AG04449 (cell line): ENCODE measurements around the gene FARP2.

Source experiments
- CTCF ChIA-PET: fragments of 350-600 bp; formaldehyde crosslinking; extraction: SDS; loops from one replicate; lab custom pipeline; 2021; ENCODE audit warnings: antibody characterized with exemption; lab: Yijun Ruan, JAX
- POLR2A ChIA-PET: fragments of 400-600, 350-600 bp; formaldehyde crosslinking; extraction: SDS; loops from one replicate; lab custom pipeline; 2020; ENCODE audit warnings: antibody characterized with exemption, inconsistent platforms; lab: Yijun Ruan, JAX
- DNase-seq: peaks from one replicate; pipeline ENCODE4 v3.0.0-alpha.2; 2010; ENCODE audit warnings: low read depth, low spot score
- H3K4me3 ChIP-seq: 2 replicates; pipeline ENCODE4 v1.5.1; 2011; ENCODE audit warnings: low read depth, mild to moderate bottlenecking, control low read depth, low read length
- TF ChIP-seq, protein P1 (sequence below): IDR thresholded peaks from one replicate; pipeline ENCODE4 v1.5.1; 2011; ENCODE audit warnings: mild to moderate bottlenecking, moderate library complexity, low read length, control low read depth, inconsistent platforms; ENCODE audit not compliant: insufficient read depth; ENCODE audit errors: missing control alignments

FARP2 gene, protein sequence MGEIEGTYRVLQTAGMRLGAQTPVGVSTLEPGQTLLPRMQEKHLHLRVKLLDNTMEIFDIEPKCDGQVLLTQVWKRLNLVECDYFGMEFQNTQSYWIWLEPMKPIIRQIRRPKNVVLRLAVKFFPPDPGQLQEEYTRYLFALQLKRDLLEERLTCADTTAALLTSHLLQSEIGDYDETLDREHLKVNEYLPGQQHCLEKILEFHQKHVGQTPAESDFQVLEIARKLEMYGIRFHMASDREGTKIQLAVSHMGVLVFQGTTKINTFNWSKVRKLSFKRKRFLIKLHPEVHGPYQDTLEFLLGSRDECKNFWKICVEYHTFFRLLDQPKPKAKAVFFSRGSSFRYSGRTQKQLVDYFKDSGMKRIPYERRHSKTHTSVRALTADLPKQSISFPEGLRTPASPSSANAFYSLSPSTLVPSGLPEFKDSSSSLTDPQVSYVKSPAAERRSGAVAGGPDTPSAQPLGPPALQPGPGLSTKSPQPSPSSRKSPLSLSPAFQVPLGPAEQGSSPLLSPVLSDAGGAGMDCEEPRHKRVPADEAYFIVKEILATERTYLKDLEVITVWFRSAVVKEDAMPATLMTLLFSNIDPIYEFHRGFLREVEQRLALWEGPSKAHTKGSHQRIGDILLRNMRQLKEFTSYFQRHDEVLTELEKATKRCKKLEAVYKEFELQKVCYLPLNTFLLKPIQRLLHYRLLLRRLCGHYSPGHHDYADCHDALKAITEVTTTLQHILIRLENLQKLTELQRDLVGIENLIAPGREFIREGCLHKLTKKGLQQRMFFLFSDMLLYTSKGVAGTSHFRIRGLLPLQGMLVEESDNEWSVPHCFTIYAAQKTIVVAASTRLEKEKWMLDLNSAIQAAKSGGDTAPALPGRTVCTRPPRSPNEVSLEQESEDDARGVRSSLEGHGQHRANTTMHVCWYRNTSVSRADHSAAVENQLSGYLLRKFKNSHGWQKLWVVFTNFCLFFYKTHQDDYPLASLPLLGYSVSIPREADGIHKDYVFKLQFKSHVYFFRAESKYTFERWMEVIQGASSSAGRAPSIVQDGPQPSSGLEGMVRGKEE

DNA sequence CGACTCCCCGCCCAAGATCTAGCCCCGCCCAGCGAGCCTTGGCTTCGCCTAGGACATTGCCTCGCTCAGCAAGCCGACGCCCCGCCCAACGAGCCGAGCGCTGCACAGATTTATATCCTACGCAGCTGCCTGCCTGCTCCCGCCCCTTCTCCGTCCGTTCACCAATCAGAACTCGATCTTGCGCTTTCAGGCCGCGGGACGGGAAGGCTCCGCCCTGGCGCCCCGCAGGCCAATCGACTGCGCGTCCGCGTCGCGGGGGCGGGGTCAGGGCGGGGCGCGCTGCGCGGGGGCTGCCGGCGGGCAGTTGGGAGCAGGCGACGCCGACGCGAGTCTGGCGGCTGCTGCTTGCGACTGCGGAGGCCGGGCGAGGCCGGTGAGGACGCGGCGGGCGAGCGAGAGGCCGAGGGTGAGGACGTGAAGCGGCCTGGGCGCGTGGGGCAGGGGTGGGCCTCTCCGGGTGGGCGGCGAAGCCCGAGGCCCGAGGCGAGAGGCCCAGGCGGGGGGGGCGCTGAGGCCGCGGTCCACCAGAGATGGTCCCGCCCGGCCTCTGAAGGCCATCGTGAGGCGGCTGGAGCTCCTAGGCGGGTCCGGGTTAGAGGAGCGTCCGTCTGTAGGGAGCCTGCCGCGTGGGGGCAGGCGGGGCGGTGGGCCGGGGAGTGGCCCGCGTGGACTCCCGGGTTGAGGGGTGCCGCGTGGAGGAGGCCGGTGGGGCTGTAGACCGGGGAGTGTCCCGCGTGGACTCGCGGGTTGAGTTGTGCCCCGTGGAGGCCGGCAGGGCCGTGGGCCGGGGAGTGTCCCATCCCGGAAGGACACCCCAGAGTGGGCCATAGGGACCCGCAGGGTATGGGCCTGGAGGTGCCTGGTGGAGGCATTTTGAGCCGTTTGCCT is at the start of gene FARP2:
Gene FARP2 (plus strand): TSS at position 303 of the 888 bp plus-strand sequence. CDS start 16,823 bp downstream, outside the sequence.
- ChIA-PET CTCF (no interaction called here), POLR2A (no interaction called here)
- TF ChIP-seq, protein P1, sequence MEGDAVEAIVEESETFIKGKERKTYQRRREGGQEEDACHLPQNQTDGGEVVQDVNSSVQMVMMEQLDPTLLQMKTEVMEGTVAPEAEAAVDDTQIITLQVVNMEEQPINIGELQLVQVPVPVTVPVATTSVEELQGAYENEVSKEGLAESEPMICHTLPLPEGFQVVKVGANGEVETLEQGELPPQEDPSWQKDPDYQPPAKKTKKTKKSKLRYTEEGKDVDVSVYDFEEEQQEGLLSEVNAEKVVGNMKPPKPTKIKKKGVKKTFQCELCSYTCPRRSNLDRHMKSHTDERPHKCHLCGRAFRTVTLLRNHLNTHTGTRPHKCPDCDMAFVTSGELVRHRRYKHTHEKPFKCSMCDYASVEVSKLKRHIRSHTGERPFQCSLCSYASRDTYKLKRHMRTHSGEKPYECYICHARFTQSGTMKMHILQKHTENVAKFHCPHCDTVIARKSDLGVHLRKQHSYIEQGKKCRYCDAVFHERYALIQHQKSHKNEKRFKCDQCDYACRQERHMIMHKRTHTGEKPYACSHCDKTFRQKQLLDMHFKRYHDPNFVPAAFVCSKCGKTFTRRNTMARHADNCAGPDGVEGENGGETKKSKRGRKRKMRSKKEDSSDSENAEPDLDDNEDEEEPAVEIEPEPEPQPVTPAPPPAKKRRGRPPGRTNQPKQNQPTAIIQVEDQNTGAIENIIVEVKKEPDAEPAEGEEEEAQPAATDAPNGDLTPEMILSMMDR, result peak; percentile 20
- peak within 1 kb of the TSS; percentile 84 for H3K4me3 ChIP-seq
- peak; percentile 89 for DNase-seq

DNA sequence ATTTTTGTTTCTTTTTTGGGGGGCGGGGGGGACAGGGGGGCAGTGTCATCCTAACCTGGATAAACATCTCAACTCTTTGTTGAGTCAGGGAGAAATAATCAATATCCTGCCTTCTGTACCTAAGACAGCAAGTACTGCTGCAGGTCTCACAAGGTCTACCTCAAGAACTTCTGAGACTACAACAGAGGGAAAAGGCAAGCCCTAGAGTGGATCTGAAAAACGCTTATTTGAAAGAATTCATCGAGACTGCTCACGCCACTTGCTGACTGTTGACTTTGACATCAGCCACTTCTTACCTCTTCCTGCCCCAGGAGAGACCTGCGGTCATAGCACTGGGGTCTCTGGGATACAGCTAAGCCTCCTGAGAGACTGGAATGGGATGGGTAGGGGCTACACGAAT is 49.0 kb upstream of the FARP2 start:
- H3K4me3 ChIP-seq, result no peak overlapping the region
- ChIA-PET POLR2A (interaction anchor here (1.2 kb wide), 1 partner anchor 8 kb away, joined by 4 read pairs; the partner anchor contains the start of gene HDLBP), CTCF (interaction anchor here (0.6 to 1.4 kb wide), 2 partner anchors 8 to 359 kb away, joined by 3 to 5 read pairs; partner anchors contain the start of genes HDLBP and SEPTIN2)
- TF ChIP-seq, protein P1, result no peak
- no peak for DNase-seq

DNA sequence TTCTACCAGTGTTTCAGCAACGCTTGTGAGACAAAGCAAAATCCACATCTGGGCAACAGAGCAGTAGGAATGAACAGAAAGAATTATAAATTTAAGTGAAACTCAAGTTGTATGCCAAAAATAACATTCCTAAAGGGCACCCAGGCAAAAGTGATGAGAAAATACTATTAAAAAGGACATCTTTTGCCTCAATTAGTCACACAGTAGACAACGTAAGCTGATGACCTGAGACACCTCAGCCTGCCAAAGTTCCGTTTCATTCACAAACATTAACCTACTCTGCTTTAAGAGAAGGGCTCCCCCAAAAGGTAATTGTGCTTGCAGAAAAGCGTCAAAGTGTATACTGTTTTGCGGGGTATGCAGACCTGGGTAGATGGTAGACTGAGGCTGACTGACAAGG is 47.8 kb upstream of the FARP2 start:
- ChIA-PET CTCF (interaction anchor here (1.1 kb wide), 1 partner anchor 13 kb away, joined by 3 read pairs; no protein-coding TSS in a partner anchor), POLR2A (interaction anchor here (0.5 kb wide), 1 partner anchor 378 kb away, joined by 3 read pairs; the partner anchor contains the start of gene DTYMK)
- no peak overlapping the region for H3K4me3 ChIP-seq
- no peak for DNase-seq
- TF ChIP-seq, protein P1, result no peak

DNA sequence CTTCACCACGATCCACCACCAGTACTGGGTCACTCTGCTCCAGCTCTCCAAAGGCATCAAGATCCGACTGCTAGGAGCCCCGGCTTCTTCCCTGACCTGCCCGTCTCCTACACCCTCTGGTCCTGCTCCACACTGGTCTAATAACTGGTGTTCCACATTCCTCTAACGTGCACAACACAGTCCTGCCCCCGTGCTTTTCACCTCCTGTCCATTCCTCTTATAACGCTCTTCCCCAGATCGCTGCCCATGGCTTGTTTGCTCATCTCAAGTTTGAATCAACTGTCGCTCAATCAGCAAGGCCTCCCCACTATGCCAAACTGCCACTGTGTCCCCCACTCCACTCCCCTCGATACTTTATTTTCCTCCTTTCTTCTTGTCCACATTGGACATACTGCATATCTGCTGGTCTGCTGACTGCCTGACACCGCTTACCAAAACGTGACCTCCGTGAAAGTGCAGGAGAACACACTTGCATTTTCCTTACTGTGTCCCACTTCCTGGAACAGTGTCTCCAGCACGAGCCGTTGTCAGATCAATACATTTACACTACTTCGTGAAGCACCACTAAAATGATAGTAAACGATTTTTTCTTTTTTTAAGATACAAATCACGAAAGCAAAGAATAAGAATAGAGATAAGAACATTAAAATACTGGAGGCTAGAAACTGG is 47.1 kb upstream of the FARP2 start:
- TF ChIP-seq, protein P1, result no peak
- DNase-seq, result no peak
- no peak overlapping the region for H3K4me3 ChIP-seq
- ChIA-PET CTCF (no interaction called here), POLR2A (interaction anchor here (0.5 kb wide), 1 partner anchor 378 kb away, joined by 3 read pairs; the partner anchor contains the start of gene DTYMK)

DNA sequence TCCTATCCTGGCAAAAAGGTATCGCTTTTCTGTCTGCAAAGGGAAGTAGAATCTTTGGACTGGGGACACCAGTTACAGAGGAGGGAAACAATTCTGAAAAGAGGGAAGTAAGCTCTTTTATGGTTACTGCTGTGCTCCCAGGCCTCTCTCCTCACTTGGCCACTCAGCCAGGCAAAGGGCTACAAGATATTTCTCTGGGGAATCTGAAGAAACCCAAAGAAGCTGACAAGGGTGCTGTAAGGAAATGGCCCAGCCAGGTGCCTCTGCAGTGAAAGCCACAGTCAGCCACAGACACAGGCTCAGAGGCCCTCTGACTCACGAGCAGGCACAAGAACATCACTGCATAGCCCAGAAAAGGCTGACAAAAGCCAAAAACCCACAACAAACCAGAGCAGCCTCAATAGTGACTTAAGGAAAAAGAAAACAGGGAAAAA is 46.4 kb upstream of the FARP2 start:
- POLR2A ChIA-PET, result no interaction called here
- H3K4me3 ChIP-seq, result no peak overlapping the region
- no peak for DNase-seq
- CTCF ChIA-PET, result interaction anchor here (0.8 kb wide), 1 partner anchor 18 kb away, joined by 3 read pairs; no protein-coding TSS in a partner anchor
- TF ChIP-seq, protein P1, result no peak
